LNCAP (cell line): ENCODE results near the gene FGF14.

Experiments used
- CTCF ChIP-seq: fragments of 450-650 bp; IDR thresholded peaks from 2 replicates; pipeline ENCODE4 v1.5.1; 2017; ENCODE audit warnings: mild to moderate bottlenecking

Gene FGF14

DNA sequence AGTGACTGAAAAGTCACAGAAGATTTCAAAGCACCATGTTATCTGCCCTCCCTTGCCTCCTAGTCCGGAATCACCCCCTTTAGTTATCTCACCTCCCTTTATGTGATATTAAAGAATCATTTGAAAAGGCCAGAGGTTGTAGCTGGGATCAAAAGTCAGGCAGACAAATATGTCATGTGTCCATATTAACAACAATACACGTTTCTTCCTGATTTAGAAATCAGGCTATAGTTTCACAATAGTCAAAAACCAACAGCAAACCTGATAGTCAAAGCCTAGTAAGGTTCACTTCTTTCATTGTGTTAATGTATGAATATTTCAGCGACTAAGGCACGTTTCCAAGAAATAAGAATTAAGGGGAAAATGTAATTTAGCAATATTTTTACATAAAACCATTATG, 622.7 kb downstream of the FGF14 start:
- TF ChIP-seq CTCF: no peak

DNA sequence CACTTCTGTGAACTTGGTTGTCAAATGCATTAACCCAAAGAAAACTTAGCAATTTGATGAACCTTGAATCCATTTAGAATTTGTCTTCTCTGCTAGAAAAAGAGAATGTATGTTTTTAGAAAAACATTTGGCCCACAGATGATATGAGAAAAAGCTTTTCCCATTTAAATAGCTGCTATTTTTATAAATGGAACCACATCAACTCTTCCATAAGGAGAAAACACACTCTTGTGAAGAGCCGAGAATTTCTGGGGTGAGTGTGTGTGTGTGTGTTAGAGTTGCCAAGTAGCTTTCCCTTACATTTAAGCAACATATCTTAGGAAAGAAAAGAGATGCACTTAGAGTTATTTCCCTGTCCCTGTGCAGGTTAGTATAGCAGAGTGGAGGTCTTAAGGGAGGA, 626.6 kb downstream of the FGF14 start:
- no peak for TF ChIP-seq CTCF

DNA sequence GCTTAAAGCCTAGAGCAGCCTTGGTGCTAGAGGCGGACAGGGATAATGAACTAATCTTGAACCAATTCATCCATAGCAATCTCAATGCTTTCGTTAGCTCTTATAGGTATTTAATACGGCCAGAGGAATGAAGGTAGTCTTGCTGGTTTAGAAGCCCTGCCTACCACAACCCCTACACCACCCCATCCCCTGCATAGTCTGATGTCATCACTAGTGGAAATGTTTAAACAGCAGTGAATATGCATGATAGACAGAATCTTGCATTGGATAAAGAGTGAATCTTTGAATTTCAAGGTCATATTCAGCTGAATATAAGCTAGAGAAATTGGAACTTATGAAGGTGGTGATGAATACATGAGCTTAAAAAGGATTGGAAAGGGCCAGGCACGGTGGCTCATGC, 627.5 kb downstream of the FGF14 start:
- no peak for TF ChIP-seq CTCF

GRCh38 chr13:101773062-101773461, 628.8 kb downstream of the FGF14 start:
- TF ChIP-seq CTCF: no peak

DNA sequence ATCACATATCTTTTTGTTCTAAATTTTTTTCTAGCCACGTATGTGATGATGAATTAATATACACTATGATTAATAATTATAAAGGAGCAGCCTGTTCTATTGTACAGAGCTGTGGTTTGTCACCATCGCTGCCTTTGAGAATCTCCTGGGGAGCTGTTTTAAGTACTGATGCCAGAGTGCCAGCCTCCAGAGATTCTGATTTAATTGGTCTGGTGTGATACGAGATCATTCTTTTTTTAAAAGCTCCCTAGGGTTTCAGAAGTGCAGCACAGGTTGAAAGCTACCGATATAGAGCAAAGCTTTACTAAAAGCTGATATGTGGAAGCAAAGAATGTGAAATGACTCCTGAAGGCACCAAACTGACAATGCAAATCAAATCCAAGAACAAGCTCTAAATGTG, 634.7 kb downstream of the FGF14 start:
- TF ChIP-seq CTCF: no peak

DNA sequence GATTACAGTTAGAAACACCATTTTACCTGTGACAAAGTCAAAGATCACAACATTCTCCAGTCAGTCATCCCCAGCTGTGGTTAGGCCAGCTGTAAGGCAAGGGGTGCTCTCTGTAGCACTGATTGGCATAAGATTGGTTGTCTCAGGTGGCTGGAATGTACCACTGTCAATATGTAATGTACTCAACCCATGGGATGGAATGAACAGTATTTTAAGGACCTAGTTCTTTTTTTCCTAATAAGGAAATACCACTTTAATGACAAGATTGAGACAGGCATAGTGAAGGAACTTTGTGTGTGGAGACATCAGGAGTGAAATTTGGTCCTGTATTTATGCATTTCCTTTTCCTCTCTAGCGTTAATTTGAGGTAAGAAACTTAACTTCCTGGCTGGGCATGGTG, 638.7 kb downstream of the FGF14 start:
- TF ChIP-seq CTCF: no peak

DNA sequence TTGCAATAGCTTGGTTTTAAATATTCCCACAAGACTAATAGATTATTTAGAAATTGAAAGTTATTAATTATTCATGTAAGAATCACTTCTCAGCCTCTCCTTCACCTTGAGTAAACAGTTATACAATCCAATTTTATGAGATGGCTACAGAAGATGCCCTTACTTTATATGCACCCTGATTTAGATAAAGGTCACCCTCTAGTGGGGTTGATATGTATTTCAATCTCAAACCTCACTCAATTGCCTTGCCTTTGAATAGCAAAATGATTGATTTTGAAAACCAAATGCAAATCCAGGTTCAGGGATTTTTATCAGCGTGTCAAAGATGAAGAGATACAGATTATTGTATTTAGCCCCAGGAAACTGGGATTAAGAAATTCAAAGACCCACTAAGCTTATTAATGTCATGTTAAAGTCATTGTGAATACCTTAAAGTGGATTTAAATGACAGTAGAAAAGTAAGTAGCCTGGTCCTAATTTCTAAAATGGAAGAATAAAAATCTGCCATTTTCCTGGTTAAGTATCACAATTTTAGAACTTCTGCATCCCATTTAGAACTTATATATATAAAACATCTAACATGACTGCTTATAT, 644.3 kb downstream of the FGF14 start:
- TF ChIP-seq CTCF: peak; percentile 44; the same call in 1 of the 2 replicates
